ENCODE measurements around the gene STKLD1.

STKLD1 gene

GRCh38 chr9:133417541-133418461 is 41.6 kb downstream of the STKLD1 start, which contains the start of gene REXO4:
TSS of gene REXO4 (minus strand) at chr9:133418010. CDS start at chr9:133417844, 166 bp downstream.
- peak; percentile 67 for DNase-seq (ENCODE audit: low spot score)

DNA sequence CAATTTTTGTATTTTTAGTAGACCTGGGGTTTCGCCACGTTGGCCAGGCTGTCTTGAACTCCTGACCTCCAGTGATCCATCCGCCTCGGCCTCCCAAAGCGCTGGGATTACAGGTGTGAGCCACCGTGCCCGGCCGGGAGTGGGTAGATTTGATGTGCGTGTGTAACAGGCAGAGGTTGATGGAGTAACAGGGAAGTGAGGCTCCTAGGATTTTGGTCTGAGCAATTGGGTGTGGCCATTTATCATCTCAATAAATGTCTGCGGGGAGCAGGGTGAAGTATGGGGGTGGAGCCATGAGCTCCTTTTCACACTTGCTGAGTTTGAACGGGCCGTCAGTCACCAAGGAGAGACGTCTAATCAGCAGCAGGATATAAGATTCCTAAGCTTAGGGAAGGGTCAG is 42.8 kb downstream of the STKLD1 start:
- no peak for DNase-seq (ENCODE audit: low spot score)

GRCh38 chr9:133420392-133420827 is 44.2 kb downstream of the STKLD1 start:
- no peak for DNase-seq (ENCODE audit: low spot score)

DNA sequence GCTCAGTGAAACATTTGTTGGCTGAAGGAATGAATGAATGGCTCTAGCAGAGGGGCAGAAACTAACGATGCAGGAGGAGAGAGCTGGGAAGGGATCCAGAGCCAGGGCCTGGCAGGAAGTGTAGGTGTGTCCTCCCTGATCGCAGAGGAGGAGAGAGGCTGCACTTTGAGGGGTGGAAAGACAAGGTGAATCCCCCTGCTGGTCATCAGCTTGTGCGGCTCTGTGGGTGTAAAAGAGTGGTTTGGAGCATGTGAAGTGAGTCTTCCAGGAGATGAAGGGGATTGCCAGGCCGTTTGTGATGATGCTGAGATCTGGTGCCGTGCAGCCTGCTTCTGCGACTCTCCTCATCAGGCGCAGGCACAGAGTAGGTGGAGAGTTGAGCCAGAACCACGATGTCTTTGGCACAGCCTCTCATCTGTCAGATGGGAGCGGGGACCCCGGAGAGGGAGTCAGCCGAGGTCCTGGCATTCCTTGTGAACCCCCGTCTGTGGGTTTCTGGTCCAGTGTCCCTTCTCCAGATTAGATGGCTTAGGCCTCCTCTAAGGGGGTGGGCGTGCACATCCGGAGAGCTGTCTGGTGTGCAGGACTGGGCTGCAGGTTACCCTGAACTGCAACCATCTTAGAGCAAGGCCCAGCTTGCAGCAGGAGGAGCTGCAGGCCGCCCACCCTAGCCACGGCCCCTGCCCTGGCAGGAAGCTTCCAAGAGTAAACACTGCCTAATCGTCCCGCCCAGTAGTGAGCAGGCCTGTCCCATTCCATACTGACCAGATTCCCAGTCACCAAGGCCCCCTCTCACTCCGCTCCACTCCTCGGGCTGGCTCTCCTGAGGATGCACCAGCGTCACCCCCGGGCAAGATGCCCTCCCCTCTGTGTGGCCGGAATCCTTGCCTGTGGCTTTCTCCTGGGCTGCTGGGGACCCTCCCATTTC is 45.7 kb downstream of the STKLD1 start, which contains the start of gene ADAMTS13:
ADAMTS13 (plus strand) TSS at position 753 of the 928 bp plus-strand sequence; CDS start at position 830, 77 bp downstream.
- no peak for DNase-seq (ENCODE audit: low spot score)

DNA sequence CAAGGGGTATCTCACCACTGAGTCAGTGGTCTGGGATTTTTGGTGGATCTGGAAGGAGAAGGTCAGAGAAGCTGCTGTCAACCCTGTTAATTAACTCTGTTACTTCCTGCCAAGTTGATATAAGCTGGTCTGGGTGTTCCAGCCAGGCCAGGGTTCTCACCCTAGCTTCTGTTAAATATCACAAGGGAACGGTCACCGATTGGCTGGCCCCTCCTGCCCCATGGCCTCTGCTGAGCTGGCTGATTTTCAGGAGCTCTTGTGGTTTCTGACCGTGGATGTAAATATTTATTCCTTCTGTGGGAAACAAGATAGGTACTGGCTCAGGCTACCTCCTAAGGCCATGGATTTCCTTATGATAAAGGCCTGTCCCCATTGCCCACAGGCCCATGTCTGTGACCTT is 47.0 kb downstream of the STKLD1 start:
- DNase-seq (ENCODE audit: low spot score) = no peak

DNA sequence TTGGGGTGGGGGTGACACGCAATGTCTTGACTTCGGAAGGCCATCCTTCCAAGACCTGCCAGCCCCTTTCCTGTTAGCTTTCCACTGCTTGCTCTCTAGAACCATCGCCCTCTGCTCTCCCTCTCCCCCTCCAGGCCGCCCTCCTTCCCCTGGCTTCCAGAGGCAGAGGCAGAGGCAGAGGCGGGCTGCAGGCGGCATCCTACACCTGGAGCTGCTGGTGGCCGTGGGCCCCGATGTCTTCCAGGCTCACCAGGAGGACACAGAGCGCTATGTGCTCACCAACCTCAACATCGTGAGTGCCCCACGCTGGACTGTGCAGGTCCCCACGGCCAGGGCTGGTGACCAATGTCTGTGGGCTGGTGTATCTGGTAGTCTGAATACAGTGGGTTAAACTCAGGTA is 48.0 kb downstream of the STKLD1 start:
- DNase-seq (ENCODE audit: low spot score) = no peak

- no peak for DNase-seq (ENCODE audit: low spot score)
These were observed 49.0 kb downstream of the STKLD1 start for GRCh38 chr9:133425049-133425632.

DNA sequence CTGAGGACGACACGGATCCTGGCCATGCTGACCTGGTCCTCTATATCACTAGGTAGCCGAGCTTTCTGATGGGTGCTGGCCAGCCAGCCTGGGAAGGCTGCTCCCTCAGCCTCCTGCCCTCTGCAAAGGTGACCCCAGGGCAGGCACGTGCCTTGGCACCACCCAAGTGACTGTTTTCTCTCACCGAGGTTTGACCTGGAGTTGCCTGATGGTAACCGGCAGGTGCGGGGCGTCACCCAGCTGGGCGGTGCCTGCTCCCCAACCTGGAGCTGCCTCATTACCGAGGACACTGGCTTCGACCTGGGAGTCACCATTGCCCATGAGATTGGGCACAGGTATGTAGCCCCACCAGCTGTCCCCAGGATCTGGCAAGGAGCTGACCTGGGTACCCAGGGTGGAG is 49.8 kb downstream of the STKLD1 start:
- no peak for DNase-seq (ENCODE audit: low spot score)

- DNase-seq (ENCODE audit: low spot score) = no peak
These were observed 51.6 kb downstream of the STKLD1 start for GRCh38 chr9:133427658-133428348.

DNA sequence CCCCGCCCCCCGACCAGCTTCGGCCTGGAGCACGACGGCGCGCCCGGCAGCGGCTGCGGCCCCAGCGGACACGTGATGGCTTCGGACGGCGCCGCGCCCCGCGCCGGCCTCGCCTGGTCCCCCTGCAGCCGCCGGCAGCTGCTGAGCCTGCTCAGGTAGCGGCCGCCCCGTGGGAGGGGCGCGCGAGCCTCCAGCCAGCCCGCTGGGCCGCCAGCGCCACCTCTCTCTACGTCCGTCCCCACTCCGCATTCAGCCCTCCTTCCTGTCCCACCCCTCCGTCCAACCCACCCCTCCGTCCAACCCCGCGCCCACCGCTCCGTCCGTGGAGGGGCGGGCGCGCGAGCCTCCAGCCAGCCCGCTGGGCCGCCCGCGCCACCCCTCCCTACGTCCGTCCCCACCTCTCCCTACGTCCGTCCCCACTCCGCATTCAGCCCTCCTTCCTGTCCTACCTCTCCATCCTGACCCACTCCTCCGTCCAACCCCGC is 52.5 kb downstream of the STKLD1 start:
- no peak for DNase-seq (ENCODE audit: low spot score)

- no peak for DNase-seq (ENCODE audit: low spot score)
These were observed 53.0 kb downstream of the STKLD1 start for GRCh38 chr9:133429214-133429613.

DNA sequence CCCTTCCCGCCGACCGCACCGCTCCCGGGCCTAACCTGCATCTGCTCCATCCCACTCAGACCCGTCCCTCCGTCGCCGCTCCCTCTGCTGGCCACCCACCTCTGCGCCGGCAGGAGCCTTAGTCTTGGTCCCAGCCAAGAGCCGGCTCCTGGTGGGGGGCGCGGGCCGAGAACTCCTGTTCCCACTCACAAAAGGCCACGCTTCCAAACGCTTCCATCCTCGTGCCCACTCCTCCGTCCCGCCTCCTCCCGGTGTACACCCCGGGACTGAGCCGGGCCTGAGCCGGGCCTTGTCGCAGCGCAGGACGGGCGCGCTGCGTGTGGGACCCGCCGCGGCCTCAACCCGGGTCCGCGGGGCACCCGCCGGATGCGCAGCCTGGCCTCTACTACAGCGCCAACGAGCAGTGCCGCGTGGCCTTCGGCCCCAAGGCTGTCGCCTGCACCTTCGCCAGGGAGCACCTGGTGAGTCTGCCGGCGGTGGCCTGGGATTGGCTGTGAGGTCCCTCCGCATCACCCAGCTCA is 53.5 kb downstream of the STKLD1 start:
- DNase-seq (ENCODE audit: low spot score) = no peak

DNA sequence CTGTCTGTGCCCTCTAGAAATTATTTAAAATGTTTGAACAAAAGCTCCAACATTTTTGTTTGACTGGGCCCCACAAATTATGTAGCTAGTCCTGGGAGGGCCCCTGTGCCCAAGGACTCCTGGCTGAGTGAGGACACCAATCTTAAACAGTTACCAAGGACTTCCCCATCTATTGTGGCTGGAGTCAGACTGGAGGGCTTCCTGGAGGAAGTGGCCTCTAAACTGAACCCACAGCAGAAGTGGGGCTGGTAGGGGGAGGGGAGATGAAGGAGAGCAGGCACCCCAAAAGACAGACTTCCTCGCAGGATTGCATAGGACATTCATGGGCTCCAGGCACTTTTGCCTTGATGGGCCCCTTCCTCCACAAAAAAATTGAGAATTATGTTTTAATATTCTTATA is 54.1 kb downstream of the STKLD1 start:
- DNase-seq (ENCODE audit: low spot score) = no peak

- no peak for DNase-seq (ENCODE audit: low spot score)
These were observed 57.2 kb downstream of the STKLD1 start for GRCh38 chr9:133433351-133433843.

- DNase-seq (ENCODE audit: low spot score) = no peak
These were observed 60.5 kb downstream of the STKLD1 start for GRCh38 chr9:133436681-133437080.

DNA sequence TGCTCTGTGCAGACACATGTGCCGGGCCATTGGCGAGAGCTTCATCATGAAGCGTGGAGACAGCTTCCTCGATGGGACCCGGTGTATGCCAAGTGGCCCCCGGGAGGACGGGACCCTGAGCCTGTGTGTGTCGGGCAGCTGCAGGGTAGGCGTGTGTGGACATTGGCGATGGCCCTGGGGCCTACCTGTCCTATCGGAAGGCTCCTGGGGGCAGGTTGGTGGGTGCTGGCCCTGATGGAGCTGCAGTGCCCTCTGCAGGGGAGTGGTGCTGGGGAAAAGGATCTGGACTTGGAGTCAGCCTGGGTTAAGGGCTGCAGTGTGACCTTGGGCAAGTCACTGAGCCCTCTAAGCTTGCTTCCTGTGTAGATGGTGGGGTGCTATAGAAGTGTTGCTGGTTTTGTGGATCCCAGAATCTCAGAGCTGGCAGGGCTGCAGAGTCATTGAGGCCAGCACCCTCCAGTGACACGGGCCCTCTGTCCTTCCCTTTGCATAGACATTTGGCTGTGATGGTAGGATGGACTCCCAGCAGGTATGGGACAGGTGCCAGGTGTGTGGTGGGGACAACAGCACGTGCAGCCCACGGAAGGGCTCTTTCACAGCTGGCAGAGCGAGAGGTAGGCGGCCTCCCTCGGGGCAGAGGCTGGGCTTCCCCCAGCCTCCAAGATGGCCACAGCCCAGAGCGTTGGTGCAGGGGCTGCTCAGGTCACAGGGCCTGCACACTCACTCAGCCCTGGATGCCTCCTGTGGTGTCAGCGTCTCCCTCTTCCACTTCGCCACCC is 61.8 kb downstream of the STKLD1 start:
- DNase-seq (ENCODE audit: low spot score) = no peak

DNA sequence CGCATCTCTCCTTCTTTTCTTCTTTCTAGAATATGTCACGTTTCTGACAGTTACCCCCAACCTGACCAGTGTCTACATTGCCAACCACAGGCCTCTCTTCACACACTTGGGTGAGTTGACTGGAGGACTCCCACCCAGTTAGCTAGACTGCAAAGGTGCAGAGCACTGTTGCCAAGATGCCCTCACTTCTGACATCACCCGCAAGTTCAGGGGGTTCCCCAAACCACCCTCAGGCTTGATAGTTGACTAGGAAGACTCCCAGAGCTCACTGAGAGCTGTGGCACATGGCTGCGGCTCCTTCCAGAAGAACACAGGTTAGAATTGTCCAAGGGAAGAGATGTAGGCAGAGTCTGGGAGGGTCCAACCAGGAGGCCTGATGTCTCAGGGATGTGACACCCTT is 63.2 kb downstream of the STKLD1 start:
- no peak for DNase-seq (ENCODE audit: low spot score)

GRCh38 chr9:133440874-133441273 is 64.7 kb downstream of the STKLD1 start:
- DNase-seq (ENCODE audit: low spot score) = no peak

DNA sequence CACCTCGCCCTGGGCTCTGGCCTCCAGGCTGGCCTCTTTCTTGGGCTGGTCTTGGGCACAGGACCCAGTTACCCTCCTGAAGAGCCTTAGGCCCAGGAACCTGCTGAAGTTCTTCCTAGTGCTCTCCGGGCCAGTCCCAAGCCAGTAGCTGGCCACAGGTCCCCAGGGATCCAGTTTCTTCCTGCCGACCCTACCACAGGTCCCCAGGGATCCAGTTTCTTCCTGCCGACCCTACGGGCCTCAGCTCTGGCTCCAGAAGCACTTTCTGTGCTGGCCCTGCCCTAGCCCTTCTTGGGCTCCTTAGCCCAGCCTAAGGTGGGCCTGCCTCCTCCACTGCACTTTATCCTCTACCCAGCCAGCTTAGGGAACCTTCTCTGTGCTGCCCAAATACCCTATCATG is 65.4 kb downstream of the STKLD1 start:
- no peak for DNase-seq (ENCODE audit: low spot score)

DNA sequence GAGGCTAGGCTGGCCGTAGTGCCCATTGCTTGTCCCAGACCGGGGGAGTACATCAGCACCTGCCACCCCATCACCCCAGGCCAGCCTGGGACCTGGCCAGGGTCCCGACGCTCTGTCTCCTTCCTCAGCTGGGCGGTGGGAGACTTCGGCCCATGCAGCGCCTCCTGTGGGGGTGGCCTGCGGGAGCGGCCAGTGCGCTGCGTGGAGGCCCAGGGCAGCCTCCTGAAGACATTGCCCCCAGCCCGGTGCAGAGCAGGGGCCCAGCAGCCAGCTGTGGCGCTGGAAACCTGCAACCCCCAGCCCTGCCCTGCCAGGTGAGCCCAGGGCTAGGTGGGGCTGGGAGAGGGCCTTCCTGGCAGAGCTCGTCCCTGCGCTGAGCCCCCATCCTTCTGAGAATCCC is 67.1 kb downstream of the STKLD1 start:
- no peak for DNase-seq (ENCODE audit: low spot score)
